COLO668 (cell line): Measurements from ENCODE around the gene MED23.

ENCODE experiments used
- DNase-seq: peaks from one replicate; lab custom pipeline; 2025; ENCODE audit not compliant: unreplicated experiment; lab: John Stamatoyannopoulos, UW

The MED23 gene

GRCh38 chr6:131627724-131628682 lies at the start of gene MED23:
Gene MED23, minus strand, starts transcription at chr6:131628242. Its CDS starts 193 bp downstream, at chr6:131628049.
- DNase-seq = peak; percentile 90

DNA sequence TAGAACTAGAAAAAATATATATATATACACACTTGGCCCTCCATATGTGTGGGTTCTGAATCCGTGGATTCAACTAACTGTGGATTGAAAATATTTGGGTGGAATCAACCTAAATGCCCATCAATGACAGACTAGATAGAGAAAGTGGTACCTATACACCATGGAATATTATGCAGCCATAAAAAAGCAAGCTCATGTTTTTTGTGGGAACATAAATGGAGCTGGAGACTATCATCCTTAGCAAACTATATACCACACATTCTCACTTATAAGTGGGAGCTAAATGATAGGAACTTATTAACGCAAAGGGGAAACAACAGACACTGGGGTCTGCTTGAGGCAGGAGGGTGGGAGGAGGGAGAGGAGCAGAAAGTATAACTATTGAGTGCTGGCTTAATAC lies 45.1 kb upstream of the MED23 start:
- no peak for DNase-seq

DNA sequence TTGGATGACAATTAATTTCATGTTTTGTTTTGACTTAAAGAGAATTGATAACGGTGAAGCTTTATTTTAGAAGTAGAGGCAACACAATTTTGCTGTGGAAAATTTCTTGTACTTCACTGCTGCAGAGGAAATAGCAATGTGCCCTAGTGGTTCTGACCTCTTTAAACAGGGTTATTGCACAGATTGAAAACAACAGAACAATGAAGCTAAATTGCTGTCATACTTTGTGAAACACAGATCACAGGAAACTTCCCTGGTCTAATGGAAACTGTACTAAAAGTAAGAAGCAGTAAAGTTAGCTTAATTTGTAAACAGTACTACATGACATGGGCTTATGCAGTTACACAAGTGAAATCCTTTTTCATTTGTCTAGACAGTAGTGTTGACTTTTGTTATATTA lies 41.8 kb upstream of the MED23 start:
- DNase-seq = no peak

- no peak for DNase-seq
Observed at GRCh38 chr6:131663578-131664165, 35.6 kb upstream of the MED23 start.

- DNase-seq = no peak
Observed at GRCh38 chr6:131660195-131660594, 32.2 kb upstream of the MED23 start.

GRCh38 chr6:131658287-131658686 lies 30.2 kb upstream of the MED23 start:
- DNase-seq = no peak

- no peak for DNase-seq
Observed at GRCh38 chr6:131657630-131658111, 29.6 kb upstream of the MED23 start.

- DNase-seq = no peak
Observed at GRCh38 chr6:131657222-131657621, 29.2 kb upstream of the MED23 start.

- DNase-seq = no peak
Observed at GRCh38 chr6:131656667-131657066, 28.6 kb upstream of the MED23 start.

DNA sequence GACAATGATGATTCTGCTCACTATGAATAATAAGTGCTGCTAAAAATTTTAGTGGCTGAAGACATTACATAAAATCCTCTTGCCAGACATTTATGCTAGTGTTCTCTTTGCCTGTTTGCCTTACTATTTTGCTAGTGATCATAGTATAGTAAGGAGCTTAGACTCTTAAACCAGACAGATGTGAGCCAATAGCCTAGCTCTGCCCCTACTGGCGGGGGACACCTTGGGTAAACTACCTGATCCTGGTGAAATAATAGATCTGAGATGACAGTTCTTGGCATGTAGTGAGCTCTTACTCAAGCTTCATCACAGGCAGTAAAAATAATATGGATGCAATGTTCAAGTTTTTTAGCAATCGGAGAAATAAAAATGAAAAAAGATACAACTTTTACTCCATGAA lies 27.9 kb upstream of the MED23 start:
- no peak for DNase-seq

- no peak for DNase-seq
Observed at GRCh38 chr6:131655387-131655786, 27.3 kb upstream of the MED23 start.

- DNase-seq = no peak
Observed at GRCh38 chr6:131654326-131654725, 26.3 kb upstream of the MED23 start.

- peak; percentile 5 for DNase-seq
Observed at GRCh38 chr6:131652472-131652871, 24.4 kb upstream of the MED23 start.

GRCh38 chr6:131651782-131652181 lies 23.7 kb upstream of the MED23 start:
- DNase-seq = peak; percentile 65

DNA sequence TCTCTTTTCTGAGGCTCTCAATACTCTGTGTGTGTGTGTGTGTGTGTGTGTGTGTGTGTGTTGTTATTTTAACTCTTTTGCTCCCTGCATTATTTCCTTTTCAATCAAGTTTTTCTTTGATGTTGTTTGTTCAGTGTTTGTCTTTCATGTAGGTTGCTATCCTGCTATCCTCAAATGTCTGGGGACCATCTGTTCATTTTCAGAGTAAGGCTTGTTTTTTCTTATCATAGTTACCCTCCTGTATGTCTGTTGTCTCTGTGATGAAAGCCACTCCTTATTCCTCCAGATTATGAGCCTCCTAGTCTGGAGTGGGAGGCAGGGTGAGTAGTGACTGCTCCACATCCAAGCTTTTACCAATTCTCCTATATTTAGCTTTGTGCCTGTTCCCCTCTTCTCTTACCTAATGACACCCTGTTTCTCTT lies 18.2 kb upstream of the MED23 start:
- no peak for DNase-seq

- DNase-seq = no peak
Observed at GRCh38 chr6:131645846-131646245, 17.8 kb upstream of the MED23 start.

- no peak for DNase-seq
Observed at GRCh38 chr6:131644921-131645320, 16.9 kb upstream of the MED23 start.

- DNase-seq = no peak
Observed at GRCh38 chr6:131643855-131644460, 15.9 kb upstream of the MED23 start.

DNA sequence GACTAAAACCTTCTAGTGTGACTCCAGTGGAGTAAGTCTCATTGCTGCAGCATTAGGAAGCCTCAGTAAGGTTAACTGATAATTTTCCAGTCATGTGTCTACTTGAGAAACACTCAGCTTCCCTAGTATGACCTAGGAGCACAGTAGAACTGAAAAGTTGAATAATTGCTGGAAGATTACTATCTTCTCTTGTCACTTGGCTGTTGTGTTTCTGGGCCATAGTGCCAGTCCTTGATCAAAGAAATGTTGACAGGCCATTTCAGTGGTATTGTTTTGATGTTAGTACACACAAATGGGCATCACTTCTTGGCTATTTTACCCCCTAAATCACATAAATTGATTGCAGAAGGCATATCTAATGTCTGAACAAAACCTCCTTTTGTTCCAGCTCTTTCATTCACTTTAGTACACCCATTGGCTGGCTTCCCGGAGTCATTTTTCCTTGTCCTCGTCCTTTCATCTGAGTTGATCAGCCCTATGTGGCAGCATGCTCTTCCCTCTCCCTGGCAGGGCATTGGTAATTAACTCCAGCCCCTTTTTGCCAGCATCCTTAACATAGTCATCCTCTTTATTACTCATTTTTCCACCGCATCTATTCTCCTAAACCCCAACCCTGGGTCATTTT lies 15.1 kb upstream of the MED23 start:
- no peak for DNase-seq

GRCh38 chr6:131642565-131642964 lies 14.5 kb upstream of the MED23 start:
- no peak for DNase-seq

GRCh38 chr6:131641554-131641953 lies 13.5 kb upstream of the MED23 start:
- DNase-seq = no peak
